Dermis blood vessel endothelial cell (primary cell): Measurements from ENCODE around the gene LRG1. TPM values are rescaled to one million over a fixed set of nuclear protein-coding genes. Genes with fewer than 3 reads are reported as not detected.

ENCODE experiments used
- DNase-seq: peaks from one replicate; pipeline ENCODE4 v3.0.0; 2010
- total RNA-seq: library from RNA; depleted of rRNA; stranded (reverse); fragments of >200 nt; gene quantifications from 2 replicates; pipeline ENCODE4 v1.2.3, GENCODE V29; 2014

LRG1 gene
- total RNA-seq, 1 donor from 2014 or later: 1.2 TPM

DNA sequence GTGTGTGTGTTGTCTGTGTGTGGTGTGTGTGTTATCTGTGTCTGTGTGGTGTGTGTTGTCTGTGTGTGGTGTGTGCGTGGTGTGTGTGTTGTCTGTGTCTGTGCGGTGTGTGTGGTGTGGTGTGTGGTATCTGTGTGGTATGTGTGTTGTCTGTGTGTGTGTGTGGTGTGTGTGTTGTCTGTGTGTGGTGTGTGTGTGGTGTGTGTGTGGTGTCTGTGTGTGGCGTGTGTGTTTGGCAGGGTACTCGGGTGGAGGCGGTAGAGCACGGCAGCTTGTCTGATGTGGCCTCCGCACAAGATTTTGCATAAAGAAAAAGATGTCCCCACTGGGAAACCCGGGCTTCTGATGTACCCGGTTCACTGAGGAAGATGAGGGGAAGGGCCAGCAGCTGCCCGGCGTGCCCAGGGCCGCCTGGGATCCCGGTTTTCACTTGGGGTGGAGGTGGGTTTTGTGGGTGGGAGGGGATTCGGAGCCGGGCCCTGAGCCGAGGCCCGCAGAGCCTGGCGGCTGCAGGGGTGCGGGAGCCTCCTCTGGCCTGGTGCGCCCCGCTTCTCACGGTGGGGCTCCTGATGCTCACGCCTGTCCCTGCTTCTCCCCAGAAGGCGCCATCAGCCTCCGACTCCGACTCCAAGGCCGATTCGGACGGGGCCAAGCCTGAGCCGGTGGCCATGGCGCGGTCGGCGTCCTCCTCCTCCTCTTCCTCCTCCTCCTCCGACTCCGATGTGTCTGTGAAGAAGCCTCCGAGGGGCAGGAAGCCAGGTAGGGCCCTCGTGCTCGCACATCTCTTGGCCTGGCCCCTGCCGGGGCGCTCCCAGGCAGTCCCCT, 46.5 kb downstream of the LRG1 start:
- DNase-seq: no peak

DNA sequence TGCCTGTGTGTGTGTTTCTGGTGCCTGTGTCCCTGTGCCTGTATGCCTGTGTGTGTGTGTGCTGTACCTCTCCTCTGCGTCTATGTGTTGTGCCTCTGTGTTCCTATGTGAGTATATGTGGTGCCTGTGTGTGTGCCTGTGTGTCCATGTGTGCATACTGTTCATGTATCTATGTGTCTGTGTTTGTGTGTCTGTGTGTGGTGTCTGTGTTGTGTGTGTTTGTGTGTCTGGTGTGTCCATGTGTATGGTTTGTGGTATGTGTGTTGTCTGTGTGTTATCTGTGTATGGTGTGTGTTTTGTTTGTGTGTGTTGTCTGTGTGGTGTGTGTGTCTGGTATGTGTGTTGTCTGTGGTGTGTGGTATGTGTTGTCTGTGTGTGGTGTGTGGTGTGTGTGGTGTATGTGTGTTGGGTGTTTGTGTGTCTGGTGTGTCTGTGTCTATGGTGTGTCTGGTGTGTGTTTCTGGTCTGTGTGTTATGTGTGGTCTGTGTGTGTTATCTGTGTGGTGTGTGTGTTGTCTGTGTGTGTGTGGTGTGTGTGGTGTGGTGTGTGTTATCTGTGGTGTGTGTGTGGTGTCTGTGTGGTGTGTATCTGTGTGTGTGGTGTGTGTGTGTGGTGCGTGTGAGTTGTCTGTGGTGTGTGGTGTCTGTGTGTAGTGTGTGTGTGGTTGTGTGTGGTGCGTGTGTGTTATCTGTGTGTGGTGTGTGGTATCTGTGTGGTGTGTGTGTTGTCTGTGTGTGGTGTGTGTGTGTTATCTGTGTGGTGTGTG, 47.3 kb downstream of the LRG1 start:
- no peak for DNase-seq

- DNase-seq: no peak
Observed at GRCh38 chr19:4491446-4491845, 48.4 kb downstream of the LRG1 start.

DNA sequence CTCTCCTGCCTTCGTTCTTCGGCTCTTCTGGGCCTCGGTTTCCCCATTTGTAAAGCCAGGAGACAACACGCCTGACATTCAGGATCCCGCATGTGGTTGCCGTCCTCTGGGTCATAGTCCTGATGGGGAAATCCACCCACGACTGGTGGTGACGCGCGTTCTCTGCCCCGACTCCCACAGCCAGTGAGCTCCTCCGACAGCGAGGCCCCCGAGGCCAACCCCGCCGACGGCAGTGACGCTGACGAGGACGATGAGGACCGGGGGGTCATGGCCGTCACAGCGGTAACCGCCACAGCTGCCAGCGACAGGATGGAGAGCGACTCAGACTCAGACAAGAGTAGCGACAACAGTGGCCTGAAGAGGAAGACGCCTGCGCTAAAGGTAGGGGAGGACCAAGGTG, 51.3 kb downstream of the LRG1 start:
- no peak for DNase-seq

DNA sequence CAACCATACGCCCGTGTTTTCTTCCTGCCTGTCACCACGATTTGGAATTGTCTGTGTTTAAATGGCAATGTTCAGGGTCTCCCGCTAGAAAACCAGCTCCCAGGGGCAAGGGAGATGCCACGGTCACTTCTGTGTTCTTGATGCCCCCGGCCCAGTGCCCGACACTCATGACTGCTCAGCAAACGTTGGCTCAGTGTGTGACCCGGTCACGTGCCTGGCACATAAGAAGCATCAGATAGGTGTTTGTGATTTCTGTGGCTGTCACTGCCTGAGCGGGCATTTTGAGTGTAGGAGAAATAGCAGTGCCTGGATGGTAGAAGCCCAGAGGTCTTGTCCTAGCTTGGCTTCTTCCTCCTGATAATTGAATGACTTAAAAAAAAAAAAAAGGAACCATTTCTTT, 52.3 kb downstream of the LRG1 start:
- DNase-seq: no peak

Other genes starting within 250 kb of the LRG1 start
- not detected in 2 replicates for gene TMIGD2, start 237.6 kb downstream of the LRG1 start, total RNA-seq
- 7.0 and 11.0 TPM in 2 replicates for gene FSD1, start 235.4 kb downstream of the LRG1 start, total RNA-seq
- 28.1 and 36.6 TPM in 2 replicates for gene STAP2, start 201.2 kb downstream of the LRG1 start, total RNA-seq
- gene MPND, start 196.5 kb downstream of the LRG1 start, total RNA-seq: 6.5 and 7.7 TPM in 2 replicates
- gene SH3GL1, start 139.5 kb downstream of the LRG1 start, total RNA-seq: 38.6 and 102 TPM in 2 replicates
- 8.7 and 19.5 TPM in 2 replicates for gene CHAF1A, start 137.4 kb downstream of the LRG1 start, total RNA-seq
- gene UBXN6, start 82.2 kb downstream of the LRG1 start, total RNA-seq: 80.7 and 96.5 TPM in 2 replicates
- 49.7 and 65.1 TPM in 2 replicates for gene HDGFL2, start 67.7 kb downstream of the LRG1 start, total RNA-seq
- gene PLIN4, start 21.6 kb downstream of the LRG1 start, total RNA-seq: 1.1 and 1.5 TPM in 2 replicates
- gene PLIN5, start 4.8 kb downstream of the LRG1 start, total RNA-seq: 4.7 and 11.7 TPM in 2 replicates
- gene SEMA6B, start 19.6 kb upstream of the LRG1 start, total RNA-seq: 143 and 209 TPM in 2 replicates
- gene TNFAIP8L1, start 99.5 kb upstream of the LRG1 start, total RNA-seq: 65.4 and 70.1 TPM in 2 replicates
- 140 and 183 TPM in 2 replicates for gene MYDGF, start 130.3 kb upstream of the LRG1 start, total RNA-seq
- gene DPP9, start 183.8 kb upstream of the LRG1 start, total RNA-seq: 42.9 and 64.4 TPM in 2 replicates